Gastroesophageal sphincter (tissue), 3 donors: ENCODE measurements around the gene MRPL3.

Experiments
- EP300 ChIP-seq: sonication (generic); formaldehyde crosslinking; IDR thresholded peaks from one replicate; pipeline ENCODE4 v1.6.1; 2017; ENCODE audit warnings: antibody characterized with exemption, mild to moderate bottlenecking
- POLR2A ChIP-seq, 2 donors: fragments of 450-650 bp; IDR thresholded peaks; one replicate each; pipeline ENCODE4 v1.6.1; 2017; ENCODE audit warnings: antibody characterized with exemption in 2 of 2, mild to moderate bottlenecking in 2 of 2, moderate library complexity in 1 of 2
- POLR2AphosphoS5 ChIP-seq: sonication (generic); formaldehyde crosslinking; IDR thresholded peaks from one replicate; pipeline ENCODE4 v1.6.1; 2017; ENCODE audit warnings: antibody characterized with exemption
- TF ChIP-seq, protein P1 (sequence below), 4 experiments: fragments of 200-600 bp in 2 of 4; fragments of 450-650 bp in 2 of 4; sonication (generic) in 1 of 4; IDR thresholded peaks; one replicate each; pipeline ENCODE4 v1.5.1; 2017 to 2019; ENCODE audit warnings: antibody characterized with exemption in 4 of 4, mild to moderate bottlenecking in 2 of 4, moderate library complexity in 2 of 4

DNA sequence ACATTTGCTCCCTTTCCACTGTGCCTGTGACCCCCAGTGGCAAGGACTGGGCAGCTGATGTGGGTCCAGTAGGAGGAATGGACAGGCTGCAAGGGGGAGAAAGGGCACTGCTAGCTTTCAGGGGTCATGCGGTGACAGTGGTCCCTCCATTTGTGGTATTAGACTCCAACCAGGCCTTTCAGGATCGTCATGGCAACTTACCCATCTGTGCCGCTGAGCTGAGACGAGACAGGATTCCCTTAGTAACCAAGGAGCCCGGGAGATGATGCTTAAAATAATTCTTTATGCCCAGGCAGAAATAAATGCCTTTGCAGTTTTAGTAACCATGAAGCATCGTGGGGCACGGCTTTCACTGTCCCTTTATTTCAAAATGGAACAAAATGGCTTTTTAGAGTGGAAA is 15.9 kb upstream of the MRPL3 start:
- TF ChIP-seq, protein P1, sequence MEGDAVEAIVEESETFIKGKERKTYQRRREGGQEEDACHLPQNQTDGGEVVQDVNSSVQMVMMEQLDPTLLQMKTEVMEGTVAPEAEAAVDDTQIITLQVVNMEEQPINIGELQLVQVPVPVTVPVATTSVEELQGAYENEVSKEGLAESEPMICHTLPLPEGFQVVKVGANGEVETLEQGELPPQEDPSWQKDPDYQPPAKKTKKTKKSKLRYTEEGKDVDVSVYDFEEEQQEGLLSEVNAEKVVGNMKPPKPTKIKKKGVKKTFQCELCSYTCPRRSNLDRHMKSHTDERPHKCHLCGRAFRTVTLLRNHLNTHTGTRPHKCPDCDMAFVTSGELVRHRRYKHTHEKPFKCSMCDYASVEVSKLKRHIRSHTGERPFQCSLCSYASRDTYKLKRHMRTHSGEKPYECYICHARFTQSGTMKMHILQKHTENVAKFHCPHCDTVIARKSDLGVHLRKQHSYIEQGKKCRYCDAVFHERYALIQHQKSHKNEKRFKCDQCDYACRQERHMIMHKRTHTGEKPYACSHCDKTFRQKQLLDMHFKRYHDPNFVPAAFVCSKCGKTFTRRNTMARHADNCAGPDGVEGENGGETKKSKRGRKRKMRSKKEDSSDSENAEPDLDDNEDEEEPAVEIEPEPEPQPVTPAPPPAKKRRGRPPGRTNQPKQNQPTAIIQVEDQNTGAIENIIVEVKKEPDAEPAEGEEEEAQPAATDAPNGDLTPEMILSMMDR (IDR thresholded peaks at IDR 0.05): no peak
- TF ChIP-seq POLR2AphosphoS5: no peak
- TF ChIP-seq POLR2A (IDR thresholded peaks at IDR 0.05): no peak
- TF ChIP-seq EP300: no peak
